GM19395 (cell line): ENCODE measurements around the gene ETS2.
"Not testable (repeated sequence)": the region's sequence is repeated elsewhere in the genome, so short reads cannot be mapped to it uniquely, and the experiment has no call there.

Experiments used
- ATAC-seq: cut with Tn5 transposase; IDR thresholded peaks from one replicate; pipeline ENCODE4 v1.9.1; 2021; ENCODE audit warnings: mild to moderate bottlenecking, moderate library complexity; ENCODE audit not compliant: unreplicated experiment

Gene ETS2

DNA sequence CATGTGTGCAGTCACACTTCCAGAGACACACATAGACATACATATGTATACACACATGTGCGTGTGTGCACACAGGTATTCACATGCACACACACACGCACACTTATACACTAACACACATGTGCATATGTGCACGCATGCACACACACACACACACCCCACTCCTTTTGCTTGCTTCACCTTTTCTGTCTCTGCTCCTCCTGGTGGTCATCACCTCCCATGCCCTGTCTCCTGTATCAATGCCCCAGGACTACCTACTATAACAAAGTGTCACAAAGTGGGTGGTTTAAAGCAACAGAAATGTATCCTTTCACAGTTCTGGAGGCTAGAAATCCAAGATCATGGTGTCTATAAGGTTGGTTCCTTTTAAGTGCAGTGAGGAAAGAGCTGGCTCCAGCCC is 27.4 kb downstream of the ETS2 start:
- ATAC-seq, result no peak

DNA sequence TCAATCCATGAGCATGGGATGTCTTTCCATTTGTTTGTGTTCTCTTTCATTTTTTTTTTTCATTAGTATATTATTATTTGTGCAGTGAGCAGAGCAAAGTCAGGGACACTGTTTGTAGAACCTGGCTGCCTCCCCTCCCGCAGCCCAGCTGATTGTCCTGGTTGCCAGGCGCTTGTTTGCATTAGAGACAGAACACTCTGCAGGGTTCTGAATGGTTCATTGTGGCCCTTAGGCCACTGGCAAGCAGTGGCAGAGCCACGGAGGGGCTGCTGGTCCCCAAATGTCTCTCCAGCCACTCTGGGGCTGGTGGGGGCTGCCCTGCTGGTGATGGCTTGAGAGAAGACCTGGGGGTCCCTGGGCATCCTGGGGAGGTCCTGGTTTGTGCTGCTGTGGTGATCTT is 29.0 kb downstream of the ETS2 start:
- ATAC-seq, result no peak

DNA sequence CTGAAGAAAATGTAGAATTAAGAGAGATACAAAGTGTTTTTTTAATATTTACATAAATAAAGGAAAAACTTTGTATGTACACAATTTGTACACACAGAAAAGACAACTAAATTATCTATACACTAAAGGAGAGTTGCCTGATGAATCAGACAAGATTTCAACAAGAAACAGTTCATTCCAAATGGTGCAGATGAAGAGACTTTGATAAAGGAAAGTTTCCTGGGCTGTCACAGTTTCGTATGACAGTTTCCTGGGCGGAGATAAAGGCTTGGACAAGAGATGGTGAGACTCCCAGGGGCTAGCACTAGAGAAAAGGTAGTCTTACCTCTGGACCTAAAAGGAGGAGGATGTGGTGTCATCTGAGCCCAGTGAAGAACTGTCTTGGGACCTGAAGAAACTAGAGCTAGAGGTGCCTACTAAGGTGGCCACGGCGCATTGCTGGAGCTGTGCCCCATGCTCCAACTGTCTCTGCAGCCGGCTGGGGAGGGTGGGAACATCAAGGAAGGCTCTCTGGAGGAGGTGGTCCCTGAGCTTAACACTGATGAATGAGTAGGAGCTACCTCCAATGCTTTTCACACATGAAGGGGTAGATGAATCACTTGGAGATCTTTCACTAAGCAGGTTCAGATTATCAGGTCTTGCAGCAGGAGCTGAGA is 32.2 kb downstream of the ETS2 start:
- ATAC-seq, result no peak

DNA sequence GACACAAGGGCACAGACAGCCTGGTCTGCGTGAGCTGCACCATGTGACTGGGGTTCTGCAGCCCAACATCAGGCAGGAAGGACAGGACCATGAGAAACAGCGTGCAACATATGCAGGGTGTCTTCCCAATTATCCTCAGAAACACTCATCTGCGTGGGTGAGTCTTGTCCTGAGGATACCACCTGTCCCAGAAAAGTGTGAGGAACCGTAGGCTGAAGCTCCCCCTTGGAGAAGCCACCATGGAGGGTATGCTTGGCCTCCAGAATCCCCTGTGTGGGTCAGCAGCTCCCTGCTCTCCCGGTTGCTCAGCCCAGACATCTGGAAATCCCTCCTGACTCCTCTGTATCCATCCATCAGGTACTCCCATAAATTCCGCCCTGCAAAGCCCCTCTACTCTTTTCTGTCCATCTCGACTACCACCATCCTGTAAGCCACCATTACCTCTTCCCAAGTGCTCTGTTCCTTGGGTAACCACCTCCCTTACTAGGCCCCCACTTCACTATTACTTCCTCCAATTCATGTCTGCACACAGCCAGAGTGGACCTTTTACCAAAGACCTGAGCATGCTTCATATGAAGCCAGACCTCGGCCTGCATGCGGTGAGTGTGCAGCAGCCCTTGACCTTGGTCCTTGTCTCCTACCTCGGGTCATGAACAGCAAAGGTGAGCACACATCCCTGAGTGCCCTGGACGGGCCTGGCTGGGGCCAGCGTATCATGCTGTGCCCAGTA is 33.0 kb downstream of the ETS2 start:
- ATAC-seq, result no peak

DNA sequence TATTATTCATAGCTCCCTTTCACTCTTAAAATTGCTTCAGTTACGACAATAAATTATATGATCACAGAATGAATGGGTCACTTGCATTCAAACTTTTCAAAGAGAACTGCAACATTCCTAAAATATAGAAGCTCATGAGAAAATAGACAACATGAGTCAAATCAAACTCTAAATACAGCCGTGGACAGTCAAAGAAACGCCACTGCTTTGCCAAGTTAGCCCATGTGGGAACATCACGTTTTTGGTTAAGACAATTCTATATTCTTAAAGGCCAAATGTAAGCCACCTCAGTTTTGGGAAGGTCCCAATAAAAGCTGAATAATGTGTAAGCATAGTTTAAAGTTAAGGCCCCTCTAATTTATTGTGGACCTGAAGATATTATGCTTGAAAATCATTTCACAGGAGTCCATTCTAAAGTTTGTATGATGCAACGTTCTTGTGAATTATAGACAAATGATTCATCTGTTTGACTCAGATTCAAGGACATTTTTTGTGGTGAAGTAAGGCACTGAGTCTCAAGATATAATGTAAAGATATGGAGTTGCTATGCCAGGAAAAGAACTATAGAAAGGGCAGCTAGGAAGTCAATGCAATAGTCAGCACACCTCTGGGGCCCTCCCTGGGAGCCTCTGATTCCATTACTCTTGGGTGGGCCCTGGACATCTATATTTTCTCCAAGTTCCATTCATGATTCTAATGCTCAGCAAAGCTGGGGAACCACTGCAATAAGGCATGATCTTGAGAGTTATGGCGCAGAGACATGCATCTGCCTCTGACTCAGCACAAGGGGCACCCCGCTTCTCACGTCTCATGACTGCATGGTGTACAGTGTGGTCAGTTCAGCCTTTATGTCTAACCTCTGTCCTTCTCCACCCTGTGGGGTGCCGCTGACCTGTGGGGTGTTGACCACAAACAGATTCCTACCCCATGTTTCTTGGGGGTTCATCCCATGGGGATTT is 33.9 kb downstream of the ETS2 start:
- ATAC-seq, result no peak

DNA sequence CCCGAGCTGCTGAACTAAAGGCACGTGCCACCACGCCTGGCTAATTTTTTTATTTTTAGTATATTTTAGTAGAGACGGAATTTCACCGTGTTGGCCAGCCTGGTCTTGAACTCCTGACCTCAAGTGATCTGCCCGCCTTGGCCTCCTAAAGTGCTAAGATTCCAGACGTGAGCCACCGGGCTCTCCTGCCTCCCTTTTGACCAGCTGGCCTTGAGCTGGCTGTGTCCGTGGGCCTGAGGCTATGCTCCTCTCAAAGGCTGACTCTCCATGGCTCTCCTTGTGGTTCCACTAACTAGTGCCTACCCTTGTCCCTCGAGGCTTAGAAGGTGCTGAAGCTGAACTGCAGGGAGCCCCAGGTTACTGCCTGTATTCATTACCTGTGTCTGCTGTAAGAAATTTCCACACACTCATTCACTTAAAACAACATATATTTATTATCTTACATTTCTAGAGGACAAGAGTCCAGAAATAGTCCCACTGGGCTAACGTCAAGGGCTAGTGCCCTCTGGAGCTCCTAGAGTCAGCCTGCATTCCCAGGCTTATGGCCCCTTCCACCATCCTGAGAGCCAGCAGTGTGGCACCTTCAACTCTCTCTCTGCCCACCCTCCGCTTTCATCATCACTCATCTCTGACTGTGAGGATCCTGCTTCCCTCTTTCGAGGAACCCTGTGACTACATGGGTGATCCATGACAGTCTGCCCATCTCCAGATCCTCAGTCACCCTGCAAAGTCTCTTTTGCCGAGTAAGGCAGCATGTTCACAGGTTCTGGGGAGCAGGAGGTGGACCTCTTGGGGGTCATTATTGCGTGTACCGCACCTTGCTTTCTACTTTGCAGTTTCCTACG is 34.9 kb downstream of the ETS2 start:
- ATAC-seq, result no peak

DNA sequence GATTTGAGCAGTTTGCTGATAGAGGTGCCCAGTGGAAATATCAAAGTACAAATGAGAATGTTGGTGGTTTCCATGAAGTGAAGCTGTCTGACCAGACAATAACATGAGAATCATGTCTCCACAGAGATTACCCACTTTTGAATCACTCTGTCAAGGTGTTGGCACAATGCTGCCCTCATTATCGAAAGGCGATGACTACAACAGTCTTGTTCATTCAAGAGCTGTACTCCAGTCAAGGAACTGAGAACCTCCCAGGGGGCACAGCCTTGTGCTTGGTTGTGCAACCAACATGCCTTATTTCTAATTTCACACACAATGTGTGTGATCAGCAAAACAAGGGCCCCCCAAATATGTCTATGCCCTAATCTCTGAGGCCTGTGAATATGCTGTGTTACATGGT is 35.7 kb downstream of the ETS2 start:
- ATAC-seq, result no peak

DNA sequence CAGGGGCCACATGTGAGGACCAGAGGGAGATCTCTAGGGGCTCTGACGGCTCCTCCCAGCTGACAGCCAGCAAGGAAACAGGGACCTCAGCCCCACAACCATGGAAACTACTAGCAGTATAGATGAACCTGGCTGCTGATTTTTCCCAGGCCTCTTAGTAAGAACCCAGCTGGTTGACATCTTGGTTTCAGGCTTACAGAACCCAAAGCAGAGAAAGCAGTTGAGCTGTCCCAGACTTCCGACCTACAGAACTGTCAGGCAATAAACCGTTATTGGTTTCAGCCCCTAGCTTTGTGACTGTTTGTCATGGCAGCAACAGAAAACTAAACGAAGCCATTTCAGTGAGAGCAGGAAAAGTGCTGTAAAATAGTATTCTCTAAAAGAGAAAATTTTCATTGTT is 36.4 kb downstream of the ETS2 start:
- ATAC-seq, result no peak

DNA sequence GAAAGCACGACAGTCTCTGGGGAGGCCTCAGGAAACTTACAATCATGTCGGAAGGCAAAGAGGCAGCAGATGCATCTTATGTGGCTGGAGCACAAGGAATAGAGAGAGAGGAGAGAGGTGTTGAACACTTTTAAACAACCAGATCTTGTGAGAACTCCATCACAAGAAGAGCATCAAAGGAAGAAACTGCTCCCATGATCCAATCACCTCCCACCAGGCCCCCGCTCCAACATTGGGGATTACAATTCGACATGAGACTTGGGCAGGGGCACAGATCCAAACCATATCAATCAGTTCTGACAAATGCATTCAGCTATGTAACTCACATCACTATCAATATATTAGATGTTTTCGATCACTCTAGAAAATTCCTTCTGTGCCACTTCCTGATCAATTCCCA is 37.6 kb downstream of the ETS2 start:
- no peak for ATAC-seq

DNA sequence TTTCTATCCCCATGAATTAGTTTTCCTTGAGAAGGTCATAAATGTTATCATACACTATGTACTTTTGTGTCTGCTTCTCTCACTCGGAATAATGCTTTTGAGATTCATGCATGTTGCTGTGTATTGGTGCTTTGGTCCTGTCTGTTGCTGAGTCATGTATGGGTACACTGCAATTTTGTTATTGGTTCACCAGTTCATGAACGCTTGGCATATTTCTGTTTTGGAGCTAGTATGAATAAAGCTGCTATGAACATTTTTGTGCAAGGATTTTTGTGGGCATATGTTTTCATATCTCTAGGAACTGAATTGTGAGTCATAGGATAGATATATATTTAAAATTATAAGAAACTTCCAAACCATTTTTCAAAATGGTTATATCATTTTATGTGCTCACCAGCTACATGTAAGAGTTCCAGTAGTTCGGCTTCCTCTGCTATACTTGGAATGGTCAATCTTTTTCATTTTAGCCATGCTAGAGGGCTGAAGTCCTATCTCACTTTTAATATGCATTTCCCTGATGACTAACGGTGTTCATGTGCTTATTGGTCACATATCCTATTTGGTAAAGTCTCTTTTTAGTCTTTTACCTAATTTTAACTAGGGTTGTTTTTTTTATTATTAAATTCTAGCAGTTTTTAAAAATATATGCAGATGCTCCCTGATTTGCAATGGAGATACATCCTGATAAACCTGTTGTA is 38.2 kb downstream of the ETS2 start:
- no peak for ATAC-seq

DNA sequence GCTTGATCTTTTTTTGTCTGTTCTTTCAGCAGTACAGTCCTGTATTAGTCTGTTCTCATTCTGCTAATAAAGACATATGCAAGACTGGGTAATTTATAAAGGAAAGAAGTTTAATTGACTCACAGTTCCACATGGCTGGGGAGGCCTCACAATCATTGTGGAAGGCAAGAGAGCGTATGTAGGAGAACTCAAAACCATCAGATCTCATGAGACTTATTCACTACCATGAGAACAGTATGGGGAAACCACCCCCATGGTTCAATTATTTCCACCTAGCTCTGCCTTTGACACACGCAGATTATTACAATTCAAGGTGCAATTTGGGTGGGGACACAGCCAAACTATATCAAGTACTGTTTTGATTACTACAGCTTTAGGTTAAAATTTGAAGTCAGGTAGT is 39.6 kb downstream of the ETS2 start:
- ATAC-seq, result not testable (repeated sequence)

DNA sequence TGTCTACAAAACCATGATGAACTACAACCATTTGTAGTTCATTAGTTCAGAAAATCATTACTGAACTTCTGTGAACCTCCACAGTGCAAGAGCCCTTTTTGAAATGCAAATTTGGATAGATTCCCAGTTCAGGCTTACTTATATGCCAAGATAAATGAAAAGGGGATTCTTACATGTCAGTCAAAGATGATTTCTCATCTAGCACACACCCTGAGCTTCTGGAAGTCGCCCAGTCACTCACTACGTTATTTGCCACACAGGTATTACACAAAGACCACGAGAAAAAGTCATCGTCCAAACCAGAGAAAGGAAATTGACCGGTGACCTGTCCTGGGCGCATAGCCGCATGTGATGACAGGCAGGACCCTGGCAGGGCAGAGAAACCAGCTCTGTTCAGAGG is 41.8 kb downstream of the ETS2 start:
- ATAC-seq, result no peak

DNA sequence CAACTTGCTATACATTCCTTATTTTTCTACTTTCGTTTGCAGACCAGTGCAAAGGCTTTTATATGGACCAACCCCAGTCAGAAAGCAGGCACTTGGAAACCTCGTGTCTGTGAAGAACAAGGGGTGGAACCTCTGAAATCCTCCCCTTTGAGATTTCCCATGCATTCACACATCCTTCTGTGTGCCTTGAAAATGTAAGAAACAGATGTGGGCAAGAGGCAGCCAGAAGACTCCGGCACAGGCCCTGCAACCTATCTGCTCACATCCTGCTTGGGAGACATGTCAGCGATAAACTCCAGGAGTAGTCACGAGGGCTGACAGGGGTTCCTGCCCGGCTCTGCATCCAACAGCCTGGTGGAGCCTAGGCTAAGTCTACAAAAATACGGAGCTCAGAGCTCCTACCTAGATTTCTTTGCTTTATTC is 42.5 kb downstream of the ETS2 start:
- no peak for ATAC-seq

DNA sequence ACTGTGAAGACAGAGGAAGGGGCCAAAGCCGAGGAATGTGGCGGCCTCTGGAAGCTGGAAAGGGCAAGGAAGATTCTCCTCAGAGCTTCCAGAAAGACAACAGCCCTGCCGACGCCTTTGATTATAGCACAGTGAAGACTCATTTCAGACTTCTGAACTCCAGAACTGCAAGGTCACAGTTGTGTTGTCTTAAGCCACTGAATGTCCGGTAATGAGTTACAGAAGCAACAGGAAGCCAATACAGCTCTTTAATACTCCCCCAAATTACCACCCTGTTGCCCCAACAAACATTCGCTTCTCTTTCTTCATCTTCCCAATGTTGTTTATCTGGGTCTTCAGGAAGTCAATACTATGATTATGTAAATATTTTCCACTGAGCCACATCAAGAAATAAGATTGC is 44.0 kb downstream of the ETS2 start:
- ATAC-seq, result no peak

DNA sequence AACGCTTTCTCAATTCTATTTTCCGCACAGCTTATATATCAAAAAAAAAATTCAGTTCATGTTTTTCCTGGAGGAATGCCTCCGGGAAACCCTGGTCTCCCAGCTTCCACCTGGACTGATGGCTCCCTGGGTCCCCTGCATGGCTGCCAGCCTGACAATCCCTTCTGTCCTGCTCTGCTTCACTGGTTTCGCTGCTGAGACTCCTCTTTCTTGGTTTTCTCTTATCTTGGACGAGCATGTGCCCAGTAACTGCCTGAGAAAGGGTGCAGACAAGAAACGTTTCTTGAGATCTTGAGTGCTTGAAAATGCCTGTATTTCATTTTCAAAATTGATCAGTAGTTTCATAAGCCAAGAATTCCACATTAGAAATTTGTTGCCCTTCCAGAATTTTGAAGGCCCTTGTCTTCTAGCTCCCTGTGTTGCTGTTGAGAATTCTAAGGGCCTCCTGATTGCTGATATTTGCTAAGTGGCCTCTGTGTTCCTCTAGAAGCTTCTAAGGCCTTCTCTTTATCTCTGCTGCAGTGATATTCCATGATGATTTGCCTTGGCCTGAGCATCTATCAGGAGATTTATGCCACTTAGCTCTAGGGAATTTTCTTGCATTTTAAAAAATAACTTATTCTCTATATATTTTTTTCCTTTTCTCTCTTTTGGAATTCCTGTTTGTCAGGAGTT is 44.7 kb downstream of the ETS2 start:
- no peak for ATAC-seq

DNA sequence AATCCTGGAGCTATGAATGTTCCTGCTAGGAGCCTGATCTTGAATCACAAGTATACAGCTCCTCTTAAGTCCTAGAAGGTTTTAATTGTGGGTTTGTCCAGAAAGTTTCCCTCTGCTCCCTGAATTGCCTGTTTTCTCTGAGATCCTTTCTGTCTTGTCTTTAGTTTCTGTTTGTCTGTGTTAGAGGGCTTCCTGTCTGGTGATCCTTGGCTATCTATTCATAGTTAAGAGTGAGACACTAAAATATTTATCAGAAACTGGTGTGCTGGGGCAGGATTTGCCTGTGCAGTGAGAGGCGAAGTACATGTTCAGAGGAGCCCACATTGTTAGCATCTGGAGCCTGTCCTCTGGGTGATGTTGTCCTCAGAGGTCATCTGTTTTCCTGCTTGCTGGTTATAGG is 45.4 kb downstream of the ETS2 start:
- no peak for ATAC-seq

DNA sequence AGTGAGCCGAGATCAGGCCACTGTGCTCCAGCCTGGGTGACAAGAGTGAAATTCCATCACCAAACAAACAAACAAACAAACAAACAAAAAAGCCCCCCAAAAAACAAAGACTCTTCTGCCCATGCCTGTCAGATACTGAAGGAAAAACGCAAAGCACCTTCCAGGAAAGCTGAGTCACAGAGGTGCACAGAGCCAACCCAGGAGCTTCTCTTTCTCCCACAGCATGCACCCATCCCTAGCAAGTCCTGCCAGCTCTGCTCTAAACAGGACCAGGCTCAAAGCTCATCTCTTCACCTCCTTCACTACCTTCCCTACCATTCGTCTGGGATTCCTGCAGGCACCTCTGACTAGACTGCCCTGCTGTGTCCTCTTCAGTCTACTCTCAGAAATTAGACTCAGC is 46.5 kb downstream of the ETS2 start:
- ATAC-seq, result no peak

DNA sequence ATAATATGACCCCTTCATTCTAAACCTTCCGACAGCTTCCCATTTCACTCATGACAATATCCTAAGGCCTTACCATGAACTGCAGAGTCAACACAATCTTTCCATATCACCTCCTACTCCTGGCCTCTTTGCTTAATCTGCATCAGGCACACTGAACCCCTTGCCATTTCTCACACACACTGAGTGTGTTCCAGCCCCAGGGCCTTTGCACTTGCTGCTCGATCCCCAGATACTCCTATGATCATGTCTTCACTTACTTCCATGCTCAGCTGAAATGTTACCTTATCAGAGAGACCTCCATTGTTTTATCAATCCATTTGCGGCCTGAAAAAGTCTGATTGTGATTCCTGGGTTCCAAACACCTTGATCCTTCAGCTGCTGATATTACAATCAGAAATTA is 47.0 kb downstream of the ETS2 start:
- ATAC-seq, result no peak

DNA sequence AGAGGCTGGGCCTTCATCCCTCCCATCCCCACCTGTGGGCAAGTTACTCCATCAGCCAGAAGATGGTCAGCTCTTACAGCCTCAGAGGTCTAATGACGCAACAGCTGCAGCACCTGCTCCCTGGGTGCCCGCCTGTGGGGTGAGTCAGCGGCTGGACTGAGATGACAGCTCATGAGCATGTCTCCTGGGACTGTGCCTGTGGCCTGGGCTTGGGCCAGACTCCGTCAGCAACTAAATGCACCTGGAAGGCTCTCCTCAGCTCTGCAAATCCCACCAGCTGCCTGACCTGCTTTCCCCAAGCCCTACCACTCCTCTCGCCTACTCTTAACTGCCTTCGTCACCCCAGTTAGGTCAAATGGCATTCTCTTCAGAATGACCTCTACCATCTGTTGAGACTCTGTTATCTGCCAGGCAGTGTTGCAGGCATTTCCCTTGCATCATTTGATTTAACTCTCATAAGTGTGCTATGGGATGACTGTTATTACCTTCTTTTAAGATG is 47.7 kb downstream of the ETS2 start:
- ATAC-seq, result no peak
